Measurements from ENCODE around the gene TMEM35B.
"Not testable (repeated sequence)": the region's sequence is repeated elsewhere in the genome, so short reads cannot be mapped to it uniquely, and the experiment has no call there.

Gene TMEM35B

DNA sequence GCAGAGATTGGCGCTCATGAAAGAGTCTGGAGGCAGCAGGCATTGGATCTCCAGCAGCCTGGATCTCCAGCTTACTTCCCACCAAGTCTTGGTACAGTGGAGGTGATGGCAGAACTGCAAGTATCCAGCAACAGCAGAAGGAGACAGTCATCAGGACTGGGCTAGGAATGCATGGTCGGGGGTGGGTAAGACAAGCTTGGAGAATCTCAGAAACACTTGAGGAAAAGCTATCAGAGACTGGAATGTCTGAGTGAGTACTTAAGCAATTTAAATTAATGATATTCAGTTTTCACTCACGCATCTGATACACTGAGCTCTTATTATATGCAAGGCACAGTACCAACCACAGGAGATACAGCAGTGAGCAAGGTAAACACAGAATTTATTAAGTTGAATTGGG is 9.8 kb downstream of the TMEM35B start:
- FAIRE-seq, result no peak

DNA sequence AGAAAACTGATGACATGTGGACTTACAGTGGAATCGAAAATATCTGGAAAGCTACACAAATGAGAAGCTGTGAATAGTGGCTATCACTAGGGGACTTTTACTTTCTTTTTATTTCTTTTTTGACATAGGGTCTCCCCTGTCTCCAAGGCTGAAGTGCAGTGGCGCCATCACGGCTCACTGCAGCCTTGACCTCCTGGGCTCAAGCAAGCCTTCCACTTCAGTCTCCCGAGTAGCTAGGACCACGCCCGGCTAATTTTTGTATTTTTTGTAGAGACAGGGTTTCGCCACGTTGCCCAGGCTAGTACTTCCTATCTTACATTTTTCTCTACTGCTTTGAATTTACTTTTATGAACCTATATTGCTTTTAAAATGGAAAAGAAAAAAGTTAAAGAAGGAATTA is 10.5 kb downstream of the TMEM35B start:
- FAIRE-seq, result no peak

DNA sequence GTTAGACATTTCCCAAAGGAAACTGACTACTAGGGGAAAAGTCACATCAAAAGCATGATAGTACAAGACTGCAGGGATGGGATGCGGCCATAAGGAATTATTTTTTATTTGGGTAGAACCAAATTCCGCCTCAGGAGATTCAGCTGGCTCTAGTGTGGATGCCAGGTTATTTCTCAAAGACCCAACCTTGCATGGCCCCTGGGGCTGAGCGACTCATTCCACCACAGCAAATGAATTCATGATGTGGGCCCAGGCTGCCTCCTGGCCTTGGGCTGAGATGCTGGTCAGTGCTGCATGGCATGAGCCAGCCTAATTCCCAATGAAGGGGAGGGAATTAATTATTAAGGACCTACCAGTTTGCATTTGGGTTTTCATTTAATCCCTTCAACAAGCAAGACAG is 11.8 kb downstream of the TMEM35B start:
- FAIRE-seq, result no peak

DNA sequence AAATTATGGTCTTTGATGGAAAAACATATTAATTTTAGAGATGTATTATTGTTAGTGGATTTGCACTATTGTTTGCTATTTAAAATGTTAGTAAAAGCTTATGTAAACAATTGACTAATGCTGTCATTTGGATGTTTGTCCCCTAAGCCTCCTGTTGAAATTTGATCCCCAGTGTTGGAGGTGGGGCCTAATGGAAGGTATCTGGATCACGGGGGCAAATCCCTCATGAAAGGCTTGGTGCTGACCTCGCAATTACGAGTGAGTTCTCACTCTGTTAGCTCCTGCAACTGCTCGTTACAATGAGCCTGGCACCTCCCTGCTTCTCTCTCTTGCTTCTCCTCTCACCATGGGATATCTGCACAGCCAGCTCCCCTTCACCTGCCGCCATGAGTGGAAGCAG is 14.3 kb downstream of the TMEM35B start:
- FAIRE-seq, result no peak

DNA sequence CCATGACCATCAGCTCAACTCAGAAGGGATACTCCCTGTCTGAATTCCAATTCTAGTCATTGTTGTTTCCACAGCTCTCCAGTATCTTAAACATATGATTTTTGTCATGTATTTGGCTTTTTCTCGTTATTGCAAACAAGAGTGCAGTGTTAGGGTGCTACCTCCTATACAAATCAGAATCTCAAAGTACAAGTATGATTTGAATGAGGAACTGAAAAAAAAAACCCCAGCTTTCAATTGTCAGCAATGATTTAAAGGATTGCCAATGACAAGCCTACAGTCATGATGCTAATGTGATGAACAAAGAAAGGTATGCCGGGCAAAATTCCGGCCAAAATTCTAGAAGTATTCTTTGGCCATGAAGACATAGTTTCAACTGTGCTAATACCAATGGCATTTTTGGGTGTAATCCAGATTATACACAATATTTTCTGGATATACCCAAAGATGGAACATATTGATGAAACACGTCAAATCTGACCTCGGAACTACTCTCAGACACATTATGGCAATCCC is 14.9 kb downstream of the TMEM35B start:
- no peak for FAIRE-seq

DNA sequence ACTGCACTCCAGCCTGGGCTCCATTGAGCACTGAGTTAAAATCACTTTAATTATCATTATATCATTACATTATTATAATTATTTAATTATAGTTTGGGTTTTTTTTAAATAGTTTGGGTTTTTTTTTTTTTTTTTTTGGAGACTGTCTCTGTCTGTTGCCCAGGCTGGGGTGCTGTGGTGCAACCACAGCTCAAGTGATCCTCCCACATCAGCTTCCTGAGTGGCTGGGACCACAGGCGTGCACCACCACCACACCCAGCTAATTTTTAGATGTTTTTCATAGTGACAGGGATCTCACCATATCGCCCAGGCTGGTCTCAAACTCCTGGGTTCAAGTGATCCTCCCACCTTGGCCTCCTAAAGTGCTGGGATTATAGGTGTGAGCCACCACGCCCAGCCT is 16.9 kb downstream of the TMEM35B start:
- FAIRE-seq, result not testable (repeated sequence)

DNA sequence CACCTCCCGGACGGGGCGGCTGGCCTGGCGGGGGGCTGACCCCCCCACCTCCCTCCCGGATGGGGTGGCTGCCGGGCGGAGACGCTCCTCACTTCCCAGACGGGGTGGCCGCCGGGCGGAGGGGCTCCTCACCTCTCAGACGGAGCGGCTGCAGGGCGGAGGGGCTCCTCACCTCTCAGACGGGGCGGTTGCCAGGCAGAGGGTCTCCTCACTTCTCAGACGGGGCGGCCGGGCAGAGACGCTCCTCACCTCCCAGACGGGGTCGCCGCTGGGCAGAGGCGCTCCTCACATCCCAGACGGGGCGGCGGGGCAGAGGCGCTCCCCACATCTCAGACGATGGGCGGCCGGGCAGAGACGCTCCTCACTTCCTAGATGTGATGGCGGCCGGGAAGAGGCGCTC is 17.5 kb downstream of the TMEM35B start:
- FAIRE-seq, result not testable (repeated sequence)

DNA sequence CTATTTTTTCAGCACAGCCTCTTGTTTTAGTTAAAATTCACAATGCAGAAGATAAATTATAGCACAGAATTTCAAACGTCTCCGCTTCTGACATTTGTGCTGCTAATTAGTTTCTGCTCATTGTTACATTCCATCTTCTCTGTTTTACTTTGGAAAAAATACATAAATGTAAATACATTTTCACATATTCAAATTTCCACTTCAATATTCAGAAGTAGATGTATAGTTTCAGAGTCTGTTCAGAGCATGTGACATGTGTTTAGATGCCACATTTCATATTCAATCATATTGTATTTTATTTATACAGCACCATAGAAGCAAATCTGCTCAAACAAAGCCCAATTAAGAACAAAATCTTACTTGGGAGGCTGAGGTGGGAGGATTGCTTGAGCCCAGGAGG is 19.6 kb downstream of the TMEM35B start:
- no peak for FAIRE-seq

DNA sequence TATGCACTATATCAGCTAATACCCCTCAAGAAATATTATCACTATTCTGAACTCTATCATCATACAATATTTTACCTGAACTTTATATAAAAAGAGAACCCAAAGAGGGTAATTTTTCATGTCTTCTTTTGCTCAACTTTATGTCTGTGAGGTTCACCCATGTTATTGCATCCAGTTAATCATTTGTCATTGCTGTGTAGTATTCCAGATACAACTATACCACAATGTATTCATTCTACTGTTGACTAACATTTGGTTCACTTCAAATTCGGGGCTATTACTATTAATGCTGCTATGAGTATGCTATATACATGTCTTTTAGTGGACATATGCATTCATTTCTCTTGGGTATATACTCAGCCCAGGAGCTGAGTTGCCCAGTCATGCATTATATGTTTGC is 34.7 kb downstream of the TMEM35B start:
- no peak for FAIRE-seq

DNA sequence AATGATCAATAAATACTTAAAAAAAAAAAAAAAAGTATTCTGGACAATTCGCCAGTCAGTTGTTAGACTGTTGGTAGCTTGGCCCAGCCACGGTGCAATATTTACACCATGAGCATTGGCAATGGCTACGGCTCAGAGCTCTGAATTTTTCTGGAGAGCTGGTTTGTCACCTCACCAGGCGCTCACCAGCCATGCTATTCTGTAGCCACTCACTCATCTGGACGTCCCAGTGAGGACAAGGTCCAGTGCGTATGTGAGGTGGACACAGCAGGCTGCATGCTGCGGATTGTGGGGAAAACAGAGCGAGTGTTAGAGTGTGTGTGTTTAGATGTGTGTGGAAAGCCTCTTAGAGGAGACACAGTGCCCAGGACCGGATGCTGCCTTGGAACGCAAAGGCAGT is 36.4 kb downstream of the TMEM35B start:
- not testable (repeated sequence) for FAIRE-seq

DNA sequence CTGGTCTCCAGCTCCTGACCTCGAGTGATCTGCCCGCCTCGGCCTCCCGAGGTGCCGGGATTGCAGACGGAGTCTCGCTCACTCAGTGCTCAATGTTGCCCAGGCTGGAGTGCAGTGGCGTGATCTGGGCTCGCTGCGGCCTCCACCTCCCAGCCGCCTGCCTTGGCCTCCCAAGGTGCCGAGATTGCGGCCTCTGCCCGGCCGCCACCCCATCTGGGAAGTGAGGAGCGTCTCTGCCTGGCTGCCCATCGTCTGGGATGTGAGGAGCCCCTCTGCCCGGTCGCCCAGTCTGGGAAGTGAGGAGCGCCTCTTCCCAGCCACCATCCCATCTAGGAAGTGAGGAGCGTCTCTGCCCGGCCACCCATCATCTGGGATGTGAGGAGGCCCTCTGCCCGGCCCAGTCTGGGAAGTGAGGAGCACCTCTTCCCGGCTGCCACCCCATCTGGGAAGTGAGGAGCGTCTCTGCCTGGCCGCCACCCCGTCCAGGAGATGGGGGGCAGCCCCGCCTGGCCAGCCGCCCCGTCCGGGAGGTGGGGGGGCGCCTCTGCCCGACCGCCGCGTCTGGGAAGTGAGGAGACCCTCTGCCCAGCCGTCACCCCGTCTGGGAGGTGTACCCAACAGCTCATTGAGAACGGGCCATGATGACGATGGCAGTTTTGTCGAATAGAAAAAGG is 37.4 kb downstream of the TMEM35B start:
- not testable (repeated sequence) for FAIRE-seq

DNA sequence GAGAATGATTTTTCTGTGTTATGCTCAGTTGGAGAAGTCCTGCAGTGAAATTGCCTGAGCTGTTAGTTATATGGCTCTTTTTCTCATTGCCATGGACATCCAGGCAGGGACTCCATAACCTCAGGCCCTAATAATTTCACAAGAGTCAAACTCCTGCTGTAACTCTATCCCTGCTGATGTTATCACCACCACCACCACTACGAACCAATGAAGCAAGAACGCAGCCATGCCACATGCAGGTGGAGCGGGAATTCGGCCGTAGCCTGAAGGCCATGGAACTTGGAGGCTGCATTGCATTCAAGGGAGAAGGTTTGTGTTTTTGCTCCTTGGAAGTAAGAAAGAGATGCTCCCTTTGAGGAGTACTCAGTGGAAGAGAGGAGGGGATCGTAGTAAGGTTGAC is 38.9 kb downstream of the TMEM35B start:
- no peak for FAIRE-seq

DNA sequence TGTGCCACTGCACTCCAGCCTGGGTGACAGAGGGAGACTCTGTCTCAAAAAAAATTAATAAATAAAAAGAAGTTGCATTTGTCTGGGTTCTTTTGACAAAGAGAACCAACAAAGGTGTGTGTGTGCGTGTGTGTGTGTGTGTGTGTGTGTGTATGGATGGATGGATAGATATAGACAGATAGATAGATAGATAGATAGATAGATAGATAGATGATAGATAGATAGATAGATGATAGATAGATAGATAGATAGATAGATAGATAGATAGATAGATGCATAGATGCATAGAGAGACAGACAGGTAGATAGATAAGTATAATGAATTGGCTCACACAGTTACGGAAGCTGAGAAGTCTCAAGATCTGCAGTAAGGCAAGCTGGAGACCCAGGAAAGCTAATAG is 43.3 kb downstream of the TMEM35B start:
- FAIRE-seq, result not testable (repeated sequence)
